Fibroblast of skin of abdomen (primary cell): Measurements from ENCODE around the gene LIN28A.

Experiments used
- DNase-seq: peaks from one replicate; pipeline ENCODE4 v3.0.0-alpha.2; 2013

The LIN28A gene

GRCh38 chr1:26388791-26389445 is 21.7 kb upstream of the LIN28A start:
- DNase-seq, result no peak

GRCh38 chr1:26389604-26390247 is 20.9 kb upstream of the LIN28A start:
- DNase-seq, result no peak

- DNase-seq, result peak; percentile 56
Measured at GRCh38 chr1:26391450-26391849, 19.2 kb upstream of the LIN28A start.

- DNase-seq, result no peak
Measured at GRCh38 chr1:26395754-26396153, 14.9 kb upstream of the LIN28A start.

GRCh38 chr1:26399034-26399433 is 11.6 kb upstream of the LIN28A start:
- no peak for DNase-seq

- no peak for DNase-seq
Measured at GRCh38 chr1:26401891-26402290, 8.7 kb upstream of the LIN28A start.

GRCh38 chr1:26403656-26404055 is 7.0 kb upstream of the LIN28A start:
- DNase-seq, result no peak

GRCh38 chr1:26404641-26405040 is 6.0 kb upstream of the LIN28A start:
- DNase-seq, result no peak

- peak; percentile 56 for DNase-seq
Measured at GRCh38 chr1:26405281-26405915, 5.2 kb upstream of the LIN28A start.

GRCh38 chr1:26408604-26409003 is 2.0 kb upstream of the LIN28A start:
- peak; percentile 69 for DNase-seq

GRCh38 chr1:26409191-26409807 is 1.3 kb upstream of the LIN28A start:
- no peak for DNase-seq

GRCh38 chr1:26411624-26412074 is 1.0 kb downstream of the LIN28A start:
- no peak for DNase-seq

GRCh38 chr1:26412180-26412840 is 1.7 kb downstream of the LIN28A start:
- DNase-seq, result no peak

- DNase-seq, result no peak
Measured at GRCh38 chr1:26413031-26413430, 2.4 kb downstream of the LIN28A start.

- DNase-seq, result peak; percentile 48
Measured at GRCh38 chr1:26417111-26417759, 6.6 kb downstream of the LIN28A start.

- peak; percentile 20 for DNase-seq
Measured at GRCh38 chr1:26418865-26419349, 8.3 kb downstream of the LIN28A start.

- no peak for DNase-seq
Measured at GRCh38 chr1:26419494-26419893, 8.9 kb downstream of the LIN28A start.

GRCh38 chr1:26429721-26430120 is 19.1 kb downstream of the LIN28A start:
- DNase-seq, result no peak

GRCh38 chr1:26431979-26432695 is 21.5 kb downstream of the LIN28A start, which contains the start of gene DHDDS:
DHDDS (plus strand) TSS chr1:26432321; CDS start chr1:26432946, 625 bp downstream.
- peak; percentile 98 for DNase-seq

GRCh38 chr1:26432793-26433192 is 22.2 kb downstream of the LIN28A start:
- DNase-seq, result no peak

- DNase-seq, result no peak
Measured at GRCh38 chr1:26434161-26434752, 23.6 kb downstream of the LIN28A start.
